ENCODE results near the gene DGUOK.

Gene DGUOK

GRCh38 chr2:74000666-74001065 is 74.0 kb downstream of the DGUOK start:
- no peak overlapping the region for H3K4me3 Mint-ChIP-seq
- no peaks in the 10 kb centered on the region for H3K9me3 Mint-ChIP-seq
- no peak for DNase-seq
- CTCF ChIA-PET, result interaction anchor here (0.8 to 2.1 kb wide), 6 partner anchors 13 to 172 kb away, joined by 3 to 13 read pairs (median 5); partner anchors contain the start of gene STAMBP
- peaks cover 13% of the 10 kb centered on the region for H3K27me3 Mint-ChIP-seq
- H3K27ac Mint-ChIP-seq, result no peak overlapping the region
- H3K4me1 Mint-ChIP-seq, result peaks cover 63% of the 10 kb centered on the region
- peaks cover 11% of the 10 kb centered on the region for H3K36me3 Mint-ChIP-seq

DNA sequence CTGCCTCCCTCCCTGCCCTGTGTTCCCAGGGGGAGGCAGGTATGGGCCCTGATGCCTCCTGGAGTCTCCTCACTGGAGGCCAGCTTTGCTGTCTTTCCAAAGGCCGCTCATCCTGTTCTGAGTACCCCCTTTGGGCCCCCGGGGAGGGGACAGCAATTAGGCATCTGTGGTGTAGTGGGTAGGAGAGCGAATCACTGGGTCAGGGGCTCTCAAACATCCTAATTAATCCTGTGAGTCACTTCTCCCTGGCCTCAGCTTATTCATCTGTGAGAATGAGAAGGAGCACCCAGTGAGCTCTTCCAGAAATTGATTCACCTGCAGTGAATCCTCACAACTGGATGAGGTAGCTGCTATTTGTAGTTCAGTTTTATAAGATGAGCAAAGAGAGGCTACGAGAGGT is 74.4 kb downstream of the DGUOK start:
- no peaks in the 10 kb centered on the region for H3K9me3 Mint-ChIP-seq
- no peak overlapping the region for H3K27ac Mint-ChIP-seq
- peak overlapping the region; percentile 40 for H3K4me3 Mint-ChIP-seq
- H3K4me1 Mint-ChIP-seq, result peaks cover 63% of the 10 kb centered on the region
- DNase-seq, result no peak
- H3K36me3 Mint-ChIP-seq, result peaks cover 11% of the 10 kb centered on the region
- CTCF ChIA-PET, result interaction anchor here (0.6 to 2.1 kb wide), 8 partner anchors 13 to 174 kb away, joined by 3 to 13 read pairs (median 4); partner anchors contain the start of gene STAMBP
- H3K27me3 Mint-ChIP-seq, result peaks cover 13% of the 10 kb centered on the region

- H3K36me3 Mint-ChIP-seq, result peaks cover 11% of the 10 kb centered on the region
- peaks cover 59% of the 10 kb centered on the region for H3K4me1 Mint-ChIP-seq
- H3K27ac Mint-ChIP-seq, result no peak overlapping the region
- CTCF ChIA-PET, result interaction anchor here (0.6 to 2.1 kb wide), 6 partner anchors 14 to 175 kb away, joined by 3 to 13 read pairs (median 4); no protein-coding TSS in a partner anchor
- DNase-seq, result no peak
- H3K9me3 Mint-ChIP-seq, result no peaks in the 10 kb centered on the region
- peaks cover 13% of the 10 kb centered on the region for H3K27me3 Mint-ChIP-seq
- peak overlapping the region; percentile 70 for H3K4me3 Mint-ChIP-seq
Measured at GRCh38 chr2:74001781-74002504, 75.3 kb downstream of the DGUOK start.

GRCh38 chr2:74002505-74003421 is 76.1 kb downstream of the DGUOK start:
- CTCF ChIA-PET, result interaction anchor here (1.1 to 1.4 kb wide), 4 partner anchors 145 to 178 kb away, joined by 3 to 4 read pairs (median 3); partner anchors contain the start of genes BOLA3 and MOB1A
- Mint-ChIP-seq H3K9me3 (no peaks in the 10 kb centered on the region), H3K4me1 (peaks cover 51% of the 10 kb centered on the region), H3K27ac (no peak overlapping the region), H3K4me3 (peak overlapping the region; percentile 75), H3K27me3 (peaks cover 13% of the 10 kb centered on the region), H3K36me3 (peaks cover 11% of the 10 kb centered on the region)
- DNase-seq, result peak; percentile 85

DNA sequence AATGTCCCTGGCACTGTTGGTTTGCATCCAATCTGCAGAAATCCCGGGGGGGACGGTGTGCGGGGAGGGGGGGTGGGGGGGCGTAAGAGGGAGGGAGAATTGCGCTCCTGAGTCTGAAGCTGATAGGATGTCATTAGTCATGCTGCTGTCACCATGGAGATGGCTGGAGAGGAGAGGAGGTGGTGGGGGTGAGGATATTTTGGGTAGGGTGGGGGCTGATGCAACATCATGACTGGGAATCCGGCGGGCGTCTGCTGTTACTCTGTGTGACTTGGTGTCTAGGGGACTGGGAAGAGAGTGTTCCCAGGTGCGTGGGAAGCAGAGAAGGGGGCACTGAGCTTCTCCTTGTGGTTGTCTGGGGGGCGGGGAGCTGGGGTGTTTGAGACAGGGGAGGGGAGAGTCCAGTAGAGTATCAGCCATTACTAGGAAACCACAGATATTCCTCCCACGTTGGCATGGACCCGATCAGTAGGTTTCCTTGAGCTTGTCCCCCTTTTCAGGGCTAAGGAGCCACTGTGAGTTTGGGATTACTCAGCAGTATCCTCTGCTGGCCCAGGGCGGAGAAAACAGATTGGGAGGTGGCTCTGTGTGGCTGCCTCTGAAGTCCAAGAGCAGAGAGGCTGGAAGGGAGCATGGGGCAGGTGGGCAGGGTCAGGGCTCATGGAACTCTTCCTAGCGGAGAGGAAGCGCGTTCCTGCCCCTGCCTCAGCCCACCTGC is 77.0 kb downstream of the DGUOK start:
- no peaks in the 10 kb centered on the region for H3K9me3 Mint-ChIP-seq
- CTCF ChIA-PET, result interaction anchor here (0.8 to 1.4 kb wide), 6 partner anchors 8 to 179 kb away, joined by 3 to 4 read pairs (median 3); partner anchors contain the start of genes BOLA3 and MOB1A

GRCh38 chr2:74004212-74005182 is 77.8 kb downstream of the DGUOK start:
- no peak for DNase-seq
- Mint-ChIP-seq H3K4me1 (peaks cover 38% of the 10 kb centered on the region), H3K36me3 (peaks cover 9% of the 10 kb centered on the region), H3K9me3 (no peaks in the 10 kb centered on the region), H3K27me3 (peaks cover 13% of the 10 kb centered on the region), H3K4me3 (no peak overlapping the region), H3K27ac (no peak overlapping the region)
- CTCF ChIA-PET, result interaction anchor here (0.8 to 2.7 kb wide), 5 partner anchors 9 to 177 kb away, joined by 3 to 11 read pairs (median 3); partner anchors contain the start of genes BOLA3 and MOB1A

More for the DNA sequence above, 77.0 kb downstream of the DGUOK start:
- no peak overlapping the region for H3K27ac Mint-ChIP-seq
- peak overlapping the region; percentile 12 for H3K4me3 Mint-ChIP-seq
- peaks cover 9% of the 10 kb centered on the region for H3K36me3 Mint-ChIP-seq
- no peak for DNase-seq
- peaks cover 42% of the 10 kb centered on the region for H3K4me1 Mint-ChIP-seq
- peaks cover 13% of the 10 kb centered on the region for H3K27me3 Mint-ChIP-seq

DNA sequence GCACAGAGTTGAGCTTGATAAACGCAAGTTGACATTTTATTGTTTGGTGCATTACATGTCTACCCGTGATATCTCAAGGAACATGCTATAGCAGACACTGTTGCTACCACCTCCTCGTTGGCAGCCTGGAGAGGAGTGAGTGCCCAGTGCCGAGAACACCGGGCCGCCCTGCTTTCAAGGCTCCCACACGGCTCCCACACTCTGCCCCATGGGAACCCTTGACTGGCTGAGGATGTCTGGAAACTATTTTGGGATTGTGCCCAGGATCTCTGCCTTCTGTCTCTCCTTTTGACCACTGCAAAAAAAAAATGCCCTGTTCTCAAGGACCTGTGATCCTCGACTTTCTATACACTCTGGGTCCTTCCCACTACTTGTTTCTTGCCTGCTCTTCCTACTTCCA is 79.1 kb downstream of the DGUOK start:
- Mint-ChIP-seq H3K36me3 (peaks cover 11% of the 10 kb centered on the region), H3K27ac (no peak overlapping the region), H3K27me3 (peaks cover 13% of the 10 kb centered on the region), H3K9me3 (no peaks in the 10 kb centered on the region), H3K4me3 (no peak overlapping the region), H3K4me1 (peaks cover 34% of the 10 kb centered on the region)
- no peak for DNase-seq
- CTCF ChIA-PET, result interaction anchor here (2.7 kb wide), 1 partner anchor 97 kb away, joined by 11 read pairs; no protein-coding TSS in a partner anchor

GRCh38 chr2:74006459-74006858 is 79.8 kb downstream of the DGUOK start:
- CTCF ChIA-PET, result interaction anchor here (1.7 to 2.7 kb wide), 2 partner anchors 26 to 98 kb away, joined by 4 to 11 read pairs; no protein-coding TSS in a partner anchor
- H3K9me3 Mint-ChIP-seq, result no peaks in the 10 kb centered on the region
- H3K27me3 Mint-ChIP-seq, result peaks cover 8% of the 10 kb centered on the region
- H3K4me3 Mint-ChIP-seq, result no peak overlapping the region
- H3K4me1 Mint-ChIP-seq, result peaks cover 29% of the 10 kb centered on the region
- DNase-seq, result no peak
- H3K36me3 Mint-ChIP-seq, result peaks cover 11% of the 10 kb centered on the region
- no peak overlapping the region for H3K27ac Mint-ChIP-seq

GRCh38 chr2:74007121-74007520 is 80.4 kb downstream of the DGUOK start:
- CTCF ChIA-PET, result interaction anchor here (1.7 to 2.7 kb wide), 2 partner anchors 26 to 99 kb away, joined by 4 to 11 read pairs; no protein-coding TSS in a partner anchor
- peaks cover 9% of the 10 kb centered on the region for H3K36me3 Mint-ChIP-seq
- peaks cover 22% of the 10 kb centered on the region for H3K4me1 Mint-ChIP-seq
- no peaks in the 10 kb centered on the region for H3K9me3 Mint-ChIP-seq
- no peak overlapping the region for H3K27ac Mint-ChIP-seq
- H3K4me3 Mint-ChIP-seq, result no peak overlapping the region
- peaks cover 3% of the 10 kb centered on the region for H3K27me3 Mint-ChIP-seq
- DNase-seq, result no peak

- DNase-seq, result no peak
- no peak overlapping the region for H3K27ac Mint-ChIP-seq
- CTCF ChIA-PET, result interaction anchor here (0.6 to 1.7 kb wide), 2 partner anchors 25 to 139 kb away, joined by 3 to 4 read pairs; no protein-coding TSS in a partner anchor
- no peak overlapping the region for H3K4me3 Mint-ChIP-seq
- H3K9me3 Mint-ChIP-seq, result no peaks in the 10 kb centered on the region
- H3K4me1 Mint-ChIP-seq, result peaks cover 21% of the 10 kb centered on the region
- H3K36me3 Mint-ChIP-seq, result peaks cover 12% of the 10 kb centered on the region
- peaks cover 3% of the 10 kb centered on the region for H3K27me3 Mint-ChIP-seq
Measured at GRCh38 chr2:74007711-74008110, 81.0 kb downstream of the DGUOK start.

All from activated naive CD4-positive, alpha-beta T cell treated with anti-CD3 and anti-CD28 coated beads, Interleukin-2, amount 10 ng/mL, durations not matched to agents 7 days and 5 days (primary cell).